HG02840 (cell line): Measurements from ENCODE around the gene EFCAB5.
"Not testable (repeated sequence)": the region's sequence is repeated elsewhere in the genome, so short reads cannot be mapped to it uniquely, and the experiment has no call there.

Source experiments
- ATAC-seq: cut with Tn5 transposase; IDR thresholded peaks from one replicate; pipeline ENCODE4 v1.9.1; 2021; ENCODE audit warnings: mild to moderate bottlenecking, moderate library complexity, moderate number of reproducible peaks; ENCODE audit not compliant: unreplicated experiment, low FRiP score

Gene EFCAB5

GRCh38 chr17:30000755-30001257 is 59.4 kb downstream of the EFCAB5 start:
- no peak for ATAC-seq

- ATAC-seq, result no peak
Observed at GRCh38 chr17:30002088-30002487, 60.7 kb downstream of the EFCAB5 start.

- ATAC-seq, result no peak
Observed at GRCh38 chr17:30005709-30006320, 64.4 kb downstream of the EFCAB5 start.

GRCh38 chr17:30011934-30012333 is 70.5 kb downstream of the EFCAB5 start:
- not testable (repeated sequence) for ATAC-seq

GRCh38 chr17:30021708-30022317 is 80.4 kb downstream of the EFCAB5 start:
- ATAC-seq, result no peak

- ATAC-seq, result not testable (repeated sequence)
Observed at GRCh38 chr17:30025325-30025724, 83.9 kb downstream of the EFCAB5 start.

- no peak for ATAC-seq
Observed at GRCh38 chr17:30027676-30028075, 86.2 kb downstream of the EFCAB5 start.

- ATAC-seq, result no peak
Observed at GRCh38 chr17:30031214-30031869, 89.9 kb downstream of the EFCAB5 start.

GRCh38 chr17:30035369-30035768 is 93.9 kb downstream of the EFCAB5 start:
- no peak for ATAC-seq

- not testable (repeated sequence) for ATAC-seq
Observed at GRCh38 chr17:30040719-30041518, 99.5 kb downstream of the EFCAB5 start.

GRCh38 chr17:30041551-30041950 is 100.1 kb downstream of the EFCAB5 start:
- no peak for ATAC-seq

- ATAC-seq, result no peak
Observed at GRCh38 chr17:30062372-30062771, 120.9 kb downstream of the EFCAB5 start.

- ATAC-seq, result no peak
Observed at GRCh38 chr17:30064738-30065137, 123.3 kb downstream of the EFCAB5 start.

- ATAC-seq, result no peak
Observed at GRCh38 chr17:30068465-30068864, 127.0 kb downstream of the EFCAB5 start.

GRCh38 chr17:30074254-30074653 is 132.8 kb downstream of the EFCAB5 start:
- ATAC-seq, result no peak

- ATAC-seq, result no peak
Observed at GRCh38 chr17:30074730-30075129, 133.3 kb downstream of the EFCAB5 start.

GRCh38 chr17:30082773-30083172 is 141.3 kb downstream of the EFCAB5 start:
- no peak for ATAC-seq

GRCh38 chr17:30084788-30085187 is 143.4 kb downstream of the EFCAB5 start:
- ATAC-seq, result no peak

GRCh38 chr17:30086896-30087295 is 145.5 kb downstream of the EFCAB5 start:
- no peak for ATAC-seq

GRCh38 chr17:30087431-30087830 is 146.0 kb downstream of the EFCAB5 start:
- ATAC-seq, result not testable (repeated sequence)
